Skeletal muscle cell (primary cell): ENCODE data around the gene SRP9.
A peak's percentile ranks its signal among the peaks of the same experiment; 100 is the strongest.
"Not testable (repeated sequence)": the region's sequence is repeated elsewhere in the genome, so short reads cannot be mapped to it uniquely, and the experiment has no call there.

ENCODE experiments used
- DNase-seq: peaks from one replicate; pipeline ENCODE4 v3.0.0-alpha.2; 2010; ENCODE audit warnings: low read depth
- H3K4me3 ChIP-seq: 2 replicates; pipeline ENCODE4 v1.5.1; 2011; ENCODE audit warnings: low read depth, mild to moderate bottlenecking, control low read depth, low read length, moderate library complexity

The SRP9 gene

DNA sequence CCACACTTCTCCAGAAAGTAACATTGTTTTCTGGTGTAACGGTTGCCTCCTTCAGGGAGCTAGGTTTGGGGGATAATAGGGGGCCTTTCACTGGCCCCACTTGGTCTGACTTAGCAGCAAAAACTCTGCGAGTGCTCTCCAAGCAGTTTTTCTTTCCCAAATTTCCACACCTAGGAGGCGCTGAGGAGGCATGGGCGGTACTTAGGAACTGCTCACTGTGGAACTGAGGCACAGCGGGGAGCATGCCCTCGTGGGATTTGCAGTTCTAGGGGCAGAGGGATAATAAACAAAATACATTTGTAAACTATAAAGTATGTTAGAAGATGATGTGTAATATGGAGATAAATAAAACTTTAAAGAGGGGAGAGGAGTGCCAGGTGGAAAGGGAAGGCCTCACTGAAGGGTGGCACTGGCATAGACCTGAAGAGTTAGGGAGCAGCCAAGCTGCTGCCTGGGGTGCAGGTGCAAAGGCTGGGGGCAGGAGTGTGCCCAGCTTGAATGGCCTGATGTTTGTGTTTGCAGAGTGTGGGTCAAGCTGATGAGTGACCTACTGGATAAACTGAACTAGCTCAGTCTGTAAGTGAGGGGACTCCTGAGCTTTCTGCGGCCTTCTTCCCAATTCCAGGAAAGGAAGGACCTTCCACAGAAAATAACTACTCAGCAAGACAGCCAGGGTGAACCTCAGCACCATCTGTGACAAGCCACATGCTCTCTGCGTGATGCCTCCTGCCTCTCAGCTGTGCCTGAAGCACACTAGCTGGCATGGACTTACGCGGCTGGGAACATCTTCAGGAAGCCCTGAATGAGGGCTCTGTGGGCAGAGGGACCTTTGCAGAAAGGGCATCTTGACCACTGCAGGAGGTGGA lies 34.2 kb downstream of the SRP9 start:
- H3K4me3 ChIP-seq, result no peak overlapping the region
- no peak for DNase-seq

DNA sequence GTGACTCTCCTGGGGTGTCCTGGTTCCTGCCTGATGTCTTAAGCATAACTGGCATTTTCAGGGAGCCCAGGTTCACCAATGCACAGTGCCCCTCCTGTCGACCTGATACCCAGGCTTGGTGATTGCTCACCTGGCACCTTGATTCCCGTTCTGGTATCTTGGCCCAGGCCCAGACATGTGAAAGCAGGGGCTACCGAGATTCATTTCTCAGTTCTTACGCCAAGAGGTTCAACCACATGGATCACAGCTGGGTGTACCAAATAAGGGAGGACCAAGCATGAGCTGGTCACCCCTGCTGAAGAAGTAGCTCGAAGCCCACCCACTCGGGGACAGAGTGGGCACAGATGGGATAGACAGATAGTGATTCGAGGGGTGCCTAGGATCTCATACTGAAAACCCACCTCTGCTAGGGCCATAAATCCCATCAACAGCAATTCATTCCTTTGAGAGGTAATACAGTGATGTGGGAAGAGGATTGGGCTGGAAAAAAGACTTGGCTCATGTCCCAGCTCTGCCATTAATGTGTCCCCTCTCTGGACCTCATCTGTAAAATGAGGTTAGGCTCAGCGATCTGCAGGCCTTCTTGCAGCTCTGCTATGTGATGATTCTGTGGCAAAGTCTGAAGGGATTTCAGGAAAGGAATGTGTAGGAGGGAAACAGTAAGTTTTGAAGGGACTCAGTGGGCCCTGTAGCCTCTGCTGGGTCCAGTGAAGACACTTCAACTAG lies 35.0 kb downstream of the SRP9 start:
- H3K4me3 ChIP-seq, result no peak overlapping the region
- no peak for DNase-seq

DNA sequence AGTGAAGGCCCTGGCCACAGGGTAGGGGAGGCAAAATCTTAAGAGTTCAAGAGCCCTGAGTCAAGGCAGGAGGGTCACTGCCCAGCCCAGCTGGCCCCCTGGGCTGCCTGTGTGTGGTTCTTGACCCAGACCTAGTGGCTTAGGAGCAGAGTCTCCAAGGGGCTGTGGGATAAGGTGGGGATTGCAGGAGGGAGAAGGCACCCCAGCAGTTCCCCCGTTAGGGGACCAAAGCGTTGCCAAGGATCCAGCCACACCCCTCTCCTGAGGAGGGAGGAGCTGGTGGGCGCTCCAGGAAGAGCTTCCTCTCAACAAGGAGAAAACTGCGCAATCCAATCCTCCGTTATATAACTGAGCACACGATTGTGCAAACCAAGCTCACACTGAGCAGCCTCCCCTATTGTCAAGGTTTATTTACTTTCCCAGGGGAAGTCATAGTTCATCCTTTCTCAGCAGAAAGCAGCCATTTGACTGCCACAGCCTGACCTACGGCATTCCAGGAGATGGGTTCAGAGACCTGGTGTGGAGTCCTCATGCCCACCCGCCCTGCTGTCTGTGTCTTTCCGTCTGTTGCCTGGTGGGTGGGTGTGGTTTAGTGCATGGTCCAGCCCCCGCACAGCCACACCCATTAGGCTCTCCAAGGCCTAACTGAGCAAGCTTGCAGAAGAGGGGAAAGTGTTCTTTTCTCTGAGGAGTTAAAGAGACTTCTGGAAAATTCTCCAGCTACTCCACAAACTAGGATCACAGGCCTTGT lies 35.8 kb downstream of the SRP9 start:
- peak; percentile 32 for DNase-seq
- no peak overlapping the region for H3K4me3 ChIP-seq

DNA sequence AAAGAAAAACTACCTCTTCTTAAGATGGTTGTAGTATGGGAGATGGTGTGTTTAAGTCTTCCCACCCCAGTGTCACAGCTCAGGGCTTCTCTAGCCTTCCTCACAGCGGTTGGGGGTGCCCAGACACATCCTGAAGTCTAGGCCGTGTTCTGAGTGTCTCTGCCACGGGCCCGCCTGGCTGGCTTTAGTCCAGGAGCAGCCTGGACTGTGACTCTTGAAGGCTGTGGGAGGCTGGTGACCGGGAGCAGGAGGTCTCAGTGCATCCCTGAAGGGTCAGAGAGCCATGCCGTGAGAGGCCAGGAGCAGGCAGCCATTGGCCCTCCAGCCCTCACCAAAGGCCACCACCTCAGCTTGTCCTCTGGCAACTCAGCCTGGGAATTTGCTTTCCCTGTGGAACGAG lies 36.8 kb downstream of the SRP9 start:
- no peak for DNase-seq
- no peak overlapping the region for H3K4me3 ChIP-seq

DNA sequence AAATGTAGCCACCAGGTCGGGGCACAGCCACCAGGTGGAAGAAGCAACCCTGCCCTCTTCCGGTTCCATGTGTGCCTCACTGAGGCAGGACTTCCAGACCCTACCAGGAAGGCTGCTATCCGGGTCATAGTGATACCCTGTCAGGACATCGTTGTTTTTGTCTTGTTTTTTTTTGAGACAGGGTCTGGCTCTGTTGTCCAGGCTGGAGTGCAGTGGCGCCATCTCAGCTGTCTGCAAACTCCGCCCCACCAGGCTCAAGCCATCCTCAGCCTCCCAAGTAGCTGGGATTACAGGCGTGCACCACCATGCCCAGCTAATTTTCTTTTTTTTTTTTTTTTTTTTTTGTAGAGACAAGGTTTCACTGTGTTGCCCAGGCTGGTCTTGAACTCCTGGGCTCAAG lies 37.5 kb downstream of the SRP9 start:
- not testable (repeated sequence) for H3K4me3 ChIP-seq, DNase-seq

DNA sequence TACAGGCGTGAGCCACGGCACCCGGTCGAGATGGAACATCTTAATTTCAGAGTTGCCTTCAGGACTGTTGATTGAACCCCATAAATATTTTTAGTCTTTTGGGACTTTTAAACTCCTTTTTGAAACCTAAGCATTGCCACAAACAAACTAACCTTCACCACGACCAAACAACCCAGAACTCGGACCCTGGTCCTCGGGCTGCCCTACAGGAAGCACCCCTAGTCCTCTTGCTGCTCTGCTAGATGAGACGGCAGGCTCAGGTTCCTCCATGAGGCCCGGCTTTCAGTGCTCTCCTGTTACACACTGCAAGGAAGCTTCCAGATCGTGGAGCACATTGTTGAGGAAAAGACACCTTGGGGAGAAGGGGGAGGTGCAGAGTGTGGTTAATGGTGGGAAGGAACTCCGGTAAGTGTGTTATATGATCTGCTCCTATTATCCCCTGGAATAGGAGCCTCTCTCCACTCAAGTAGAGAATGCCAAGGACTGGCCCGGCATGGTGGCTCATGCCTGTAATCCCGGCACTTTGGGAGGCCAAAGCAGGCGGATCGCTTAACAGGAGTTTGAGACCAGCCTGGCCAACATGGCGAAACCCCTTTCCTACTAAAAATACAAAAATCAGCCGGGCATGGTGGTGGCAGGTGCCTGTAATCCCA lies 38.0 kb downstream of the SRP9 start:
- H3K4me3 ChIP-seq, result no peak overlapping the region
- DNase-seq, result no peak

DNA sequence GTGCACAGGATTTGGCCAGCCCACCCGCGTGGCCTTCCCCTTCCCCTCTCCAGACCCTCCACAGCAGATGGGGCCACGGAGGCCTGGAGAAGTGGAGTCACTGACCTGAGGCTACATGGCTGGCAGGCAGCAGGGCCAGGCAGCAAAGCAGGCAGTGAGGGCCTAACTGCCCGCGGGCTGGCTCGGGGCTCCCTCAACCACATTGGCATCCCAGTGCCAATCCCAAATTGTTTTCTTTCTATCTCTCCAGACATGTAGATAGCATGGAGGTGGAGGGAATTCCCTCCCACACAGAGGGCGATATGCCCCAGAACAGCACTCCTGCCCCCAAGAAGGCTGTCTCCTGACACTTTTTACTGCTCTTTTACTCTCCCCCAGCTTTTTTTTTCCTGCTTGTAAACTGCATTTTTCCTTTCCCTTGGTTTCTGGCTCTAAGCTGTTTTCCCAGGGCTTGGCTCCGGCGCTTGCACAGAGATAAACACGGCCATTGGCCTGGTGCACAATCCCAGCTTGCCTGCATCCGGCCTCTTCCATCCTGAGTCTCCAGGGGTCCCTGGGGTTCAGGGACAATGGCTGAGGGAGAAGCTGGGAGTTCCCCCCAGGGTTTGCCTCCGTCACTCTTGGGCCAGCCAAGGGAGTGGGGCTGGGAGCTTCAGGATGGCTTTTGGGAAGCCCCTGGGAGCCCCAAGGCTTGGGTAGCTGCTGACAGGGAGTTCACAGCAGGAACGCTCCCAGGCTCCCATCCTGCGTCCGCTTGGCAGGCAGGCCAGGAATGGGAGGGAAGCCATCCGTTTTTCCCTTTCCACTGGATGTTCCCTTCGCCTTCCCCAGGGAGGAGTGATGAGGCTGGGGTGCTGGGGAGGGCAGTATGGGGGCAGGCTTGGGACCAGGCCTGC lies 39.3 kb downstream of the SRP9 start:
- no peak overlapping the region for H3K4me3 ChIP-seq
- no peak for DNase-seq

DNA sequence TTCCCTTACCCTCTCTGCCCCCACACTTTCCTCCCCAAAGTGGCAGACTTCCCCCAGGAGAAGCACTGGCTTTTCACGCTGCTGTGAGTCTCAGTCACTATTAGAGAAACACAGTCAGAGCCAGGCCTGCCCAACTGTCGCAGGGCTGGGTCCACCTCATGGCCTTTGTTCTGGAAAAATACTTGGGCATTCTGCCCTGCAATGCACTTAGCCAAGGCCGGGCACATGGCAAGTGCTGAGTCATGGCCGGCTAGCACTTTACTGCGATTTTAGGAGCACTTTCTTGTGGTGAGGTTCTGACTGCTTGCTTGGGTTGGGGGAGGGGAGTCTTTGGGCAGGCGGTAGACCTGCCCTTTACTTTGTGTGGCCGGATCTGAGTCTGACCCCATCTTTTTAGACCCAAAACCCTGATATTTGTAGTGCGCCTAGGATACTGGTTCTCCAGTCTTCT lies 40.0 kb downstream of the SRP9 start:
- DNase-seq, result peak; percentile 71
- H3K4me3 ChIP-seq, result no peak overlapping the region

DNA sequence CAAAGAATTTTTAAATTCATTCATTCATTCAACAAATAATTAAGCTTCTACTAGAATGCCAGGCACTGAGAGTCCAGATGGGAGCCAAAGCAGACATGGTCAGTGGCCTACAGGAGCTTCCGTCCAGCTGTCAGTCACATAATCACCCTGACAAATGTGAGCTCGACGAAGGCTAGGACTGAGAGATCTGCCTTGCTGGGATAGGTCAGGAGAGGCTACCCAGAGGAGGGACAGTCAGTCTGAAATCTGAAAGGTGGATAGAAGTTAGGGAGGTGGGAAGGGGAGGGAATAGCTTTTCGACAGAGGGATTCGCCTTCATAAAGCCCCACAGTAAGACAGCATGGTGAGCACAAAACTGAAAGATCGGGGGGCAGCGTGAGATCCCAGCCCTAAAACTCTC lies 40.6 kb downstream of the SRP9 start:
- no peak for DNase-seq
- no peak overlapping the region for H3K4me3 ChIP-seq

DNA sequence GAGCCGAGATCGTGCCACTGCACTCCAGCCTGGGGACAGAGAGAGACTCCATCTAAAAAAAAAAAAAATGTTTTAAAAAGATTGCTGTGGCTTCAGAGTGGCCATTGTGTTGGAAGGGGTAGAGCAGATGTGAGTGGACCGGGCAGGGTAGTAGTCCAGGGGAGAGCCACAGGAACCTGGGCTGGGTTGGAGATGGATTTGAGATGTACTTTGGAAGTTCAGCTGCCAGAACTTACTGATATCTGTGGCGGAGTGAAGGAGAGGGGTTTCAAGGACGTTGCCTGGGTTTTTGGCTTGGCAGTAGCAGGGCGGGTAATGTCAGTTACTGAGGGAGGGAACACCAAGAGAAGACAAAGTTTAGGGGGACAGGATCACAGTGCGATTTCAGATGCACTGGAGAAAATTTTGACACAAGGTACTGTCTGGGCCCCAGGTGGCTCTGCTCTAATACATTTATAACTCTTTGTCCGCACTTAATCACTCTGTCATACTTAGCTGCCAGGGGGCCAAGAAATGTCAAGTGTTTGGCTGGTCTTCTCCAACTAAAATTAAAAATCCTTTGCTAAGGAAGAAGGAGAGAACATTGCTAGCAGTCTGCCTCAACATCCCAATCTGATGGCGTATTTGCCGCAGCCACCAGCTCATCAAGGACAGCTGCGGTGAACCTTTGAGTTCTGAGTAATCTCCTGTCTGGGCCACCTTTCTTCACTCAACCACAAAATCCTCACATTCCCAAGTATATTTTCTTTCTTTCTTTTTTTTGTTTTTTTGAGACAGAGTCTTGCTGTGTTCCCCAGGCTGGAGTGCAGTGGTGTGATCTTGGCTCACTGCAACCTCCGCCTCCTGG lies 41.9 kb downstream of the SRP9 start:
- no peak for DNase-seq
- no peak overlapping the region for H3K4me3 ChIP-seq

DNA sequence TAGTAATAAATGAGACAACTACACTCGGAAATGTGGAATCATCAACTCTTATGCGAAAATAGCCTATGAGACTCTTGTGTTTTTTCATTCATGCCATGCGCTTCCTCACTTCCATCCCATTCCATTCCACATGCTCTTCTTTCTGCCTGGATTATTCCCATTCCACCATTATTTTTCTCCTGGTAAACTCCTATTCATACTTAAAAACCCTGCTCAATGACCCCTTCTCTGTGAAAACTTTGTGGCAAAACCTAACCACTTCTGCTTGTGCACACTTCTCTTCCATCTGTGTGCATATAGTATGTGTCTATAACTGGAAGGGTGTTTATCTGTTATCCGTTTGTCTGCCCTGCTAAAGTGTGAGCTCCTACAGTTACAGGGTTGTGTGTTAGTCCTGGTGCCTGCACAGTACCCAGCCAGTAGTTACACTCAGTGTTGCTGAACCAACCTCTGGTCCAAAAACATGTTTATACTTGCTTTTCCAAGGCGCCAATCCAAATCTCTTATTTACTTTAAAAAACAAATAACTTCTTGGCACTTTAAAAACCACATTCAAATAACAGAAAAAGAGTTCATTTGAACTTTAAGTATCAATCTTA lies 43.0 kb downstream of the SRP9 start:
- H3K4me3 ChIP-seq, result no peak overlapping the region
- no peak for DNase-seq

DNA sequence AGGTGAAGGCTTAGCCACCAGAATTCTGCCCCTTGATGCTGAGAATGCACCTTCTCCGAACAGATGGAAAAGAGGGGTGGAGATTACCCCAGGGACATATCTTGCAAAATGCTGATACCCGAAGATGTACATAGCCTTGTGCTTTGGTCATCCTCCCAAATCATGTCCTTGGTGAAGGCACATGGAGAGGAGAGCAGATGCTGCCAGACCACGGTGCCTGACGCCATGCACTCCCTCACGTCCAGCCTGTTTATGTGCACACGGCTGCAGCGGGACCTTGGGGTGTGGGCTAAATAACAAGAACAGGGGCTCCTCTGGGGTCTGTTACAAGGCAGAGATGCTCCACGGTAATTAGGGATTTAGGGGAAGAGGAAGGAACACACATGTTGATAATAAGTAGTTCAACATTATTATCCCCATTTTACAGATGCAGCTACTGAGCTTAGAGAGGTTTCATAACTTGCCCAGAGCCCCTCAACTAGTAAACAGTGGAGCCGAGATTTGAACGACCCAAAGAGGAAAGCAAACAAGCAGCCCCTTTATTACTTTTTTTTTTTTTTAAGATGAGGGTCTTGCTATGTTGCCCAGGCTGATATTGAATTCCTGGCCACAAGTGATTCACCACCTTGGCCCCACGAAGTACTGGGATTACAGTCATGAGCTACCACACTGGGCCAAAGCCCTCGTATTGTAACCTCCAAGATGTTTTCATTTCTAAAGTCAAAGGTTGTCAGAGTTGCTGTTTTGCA lies 45.2 kb downstream of the SRP9 start:
- no peak for DNase-seq
- H3K4me3 ChIP-seq, result no peak overlapping the region

DNA sequence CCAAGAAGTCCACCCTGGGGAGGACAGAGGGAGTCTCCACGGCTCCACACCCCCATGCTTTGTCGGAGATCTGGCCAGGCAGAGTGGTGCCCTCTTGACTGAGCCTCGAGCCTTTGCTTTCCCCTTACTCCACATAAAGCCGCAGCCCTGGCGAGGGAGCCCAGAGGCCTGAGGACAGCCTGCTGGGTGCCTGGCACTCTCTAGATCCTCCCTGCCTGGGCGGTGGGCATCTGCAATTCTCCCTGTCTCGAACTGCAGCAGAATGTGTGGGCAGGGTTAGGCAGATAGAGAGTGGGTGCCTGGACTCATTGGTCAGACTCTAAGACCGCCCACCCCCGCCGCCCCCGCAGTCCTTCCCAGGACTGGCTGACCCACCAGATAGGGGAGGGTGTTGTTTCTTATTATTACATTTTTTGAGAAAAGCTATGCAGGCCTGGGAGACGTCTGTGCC lies 46.2 kb downstream of the SRP9 start:
- H3K4me3 ChIP-seq, result no peak overlapping the region
- DNase-seq, result no peak

DNA sequence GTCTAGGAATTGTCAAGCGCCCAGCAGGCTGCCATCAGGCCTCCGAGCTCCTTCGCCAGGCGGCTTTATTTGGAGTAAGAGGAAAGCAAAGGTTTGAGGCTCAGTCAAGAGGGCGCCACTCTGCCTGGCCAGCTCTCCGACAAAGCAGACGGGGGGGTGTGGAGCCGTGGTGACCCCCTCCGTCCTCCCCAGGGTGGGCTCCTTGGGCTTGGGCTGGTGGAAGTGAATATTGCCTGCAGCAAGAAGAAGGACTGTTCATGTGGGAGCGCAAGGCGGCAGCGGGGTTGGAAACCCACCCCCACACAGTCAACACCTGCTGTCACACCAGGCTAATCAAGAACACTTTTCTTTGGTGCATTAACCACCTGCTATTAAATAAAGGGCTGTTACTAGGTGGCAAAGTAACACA lies 46.9 kb downstream of the SRP9 start:
- no peak for DNase-seq

DNA sequence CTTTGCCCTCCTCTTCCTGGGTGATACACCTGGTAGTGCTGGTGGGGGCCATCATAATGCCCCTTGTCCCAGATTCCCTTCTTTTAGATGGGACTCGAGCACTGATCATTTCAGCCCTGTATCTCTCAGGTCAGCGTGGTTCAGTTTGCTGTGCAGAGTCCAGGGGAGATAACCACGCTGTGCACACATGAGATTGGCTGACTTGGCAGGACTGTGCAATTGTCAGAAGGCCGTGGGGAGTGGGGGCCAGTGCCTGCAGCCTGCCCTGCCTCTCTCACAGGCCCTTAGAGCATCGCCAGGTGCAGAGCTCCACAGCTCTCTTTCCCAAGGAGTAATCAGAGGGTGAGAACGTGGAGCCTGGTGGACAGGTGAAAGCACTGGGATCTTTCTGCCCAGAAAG lies 47.5 kb downstream of the SRP9 start:
- no peak overlapping the region for H3K4me3 ChIP-seq
- DNase-seq, result no peak

More for the DNA sequence above, 46.9 kb downstream of the SRP9 start:
- no peak overlapping the region for H3K4me3 ChIP-seq

DNA sequence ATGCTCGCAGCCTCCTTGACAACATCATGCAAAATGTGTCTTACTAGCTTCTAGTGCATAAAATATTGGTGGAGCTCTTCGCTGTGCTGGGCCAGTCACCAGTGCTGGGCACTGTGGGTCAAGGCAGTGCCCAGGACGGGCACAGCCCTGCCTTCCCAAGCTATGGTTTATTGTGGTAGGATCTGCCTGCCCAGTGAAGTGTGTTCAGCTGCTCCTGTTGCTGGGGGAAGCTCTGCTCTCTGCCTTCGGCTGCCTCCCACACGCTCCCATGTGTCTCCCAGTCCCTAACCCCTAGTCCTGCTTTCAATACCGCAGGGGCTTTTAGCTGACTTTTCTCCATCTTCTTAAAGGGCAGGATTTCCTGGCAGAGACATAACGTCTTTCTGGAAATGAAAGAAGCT lies 48.0 kb downstream of the SRP9 start:
- no peak for DNase-seq
- H3K4me3 ChIP-seq, result no peak overlapping the region

DNA sequence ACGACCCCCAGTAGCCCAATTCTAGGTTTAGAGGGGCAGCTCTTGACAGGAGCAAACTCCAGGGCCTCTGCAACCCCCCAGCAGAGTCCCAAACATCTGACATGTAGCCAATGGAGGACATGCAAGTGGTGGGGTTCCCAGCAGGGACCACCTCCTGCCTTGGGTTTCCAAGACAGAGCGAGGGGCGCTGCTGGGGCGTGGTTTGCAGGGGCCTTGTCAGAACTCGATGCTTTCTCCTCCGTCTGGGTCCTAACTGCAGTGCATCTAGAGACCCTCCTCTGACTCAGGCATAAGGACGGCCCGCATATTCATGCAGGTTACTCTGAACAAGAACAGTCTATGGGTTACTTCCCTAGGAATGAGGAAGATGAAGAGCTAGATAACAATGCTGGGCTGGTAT lies 49.5 kb downstream of the SRP9 start:
- H3K4me3 ChIP-seq, result no peak overlapping the region
- no peak for DNase-seq
